GM19023 (cell line): ENCODE data around the gene ARPIN.
"Not testable (repeated sequence)": the region's sequence is repeated elsewhere in the genome, so short reads cannot be mapped to it uniquely, and the experiment has no call there.

Source experiments
- ATAC-seq: cut with Tn5 transposase; IDR thresholded peaks from one replicate; pipeline ENCODE4 v1.9.1; 2021; ENCODE audit warnings: mild to moderate bottlenecking, moderate library complexity; ENCODE audit not compliant: unreplicated experiment

ARPIN gene

DNA sequence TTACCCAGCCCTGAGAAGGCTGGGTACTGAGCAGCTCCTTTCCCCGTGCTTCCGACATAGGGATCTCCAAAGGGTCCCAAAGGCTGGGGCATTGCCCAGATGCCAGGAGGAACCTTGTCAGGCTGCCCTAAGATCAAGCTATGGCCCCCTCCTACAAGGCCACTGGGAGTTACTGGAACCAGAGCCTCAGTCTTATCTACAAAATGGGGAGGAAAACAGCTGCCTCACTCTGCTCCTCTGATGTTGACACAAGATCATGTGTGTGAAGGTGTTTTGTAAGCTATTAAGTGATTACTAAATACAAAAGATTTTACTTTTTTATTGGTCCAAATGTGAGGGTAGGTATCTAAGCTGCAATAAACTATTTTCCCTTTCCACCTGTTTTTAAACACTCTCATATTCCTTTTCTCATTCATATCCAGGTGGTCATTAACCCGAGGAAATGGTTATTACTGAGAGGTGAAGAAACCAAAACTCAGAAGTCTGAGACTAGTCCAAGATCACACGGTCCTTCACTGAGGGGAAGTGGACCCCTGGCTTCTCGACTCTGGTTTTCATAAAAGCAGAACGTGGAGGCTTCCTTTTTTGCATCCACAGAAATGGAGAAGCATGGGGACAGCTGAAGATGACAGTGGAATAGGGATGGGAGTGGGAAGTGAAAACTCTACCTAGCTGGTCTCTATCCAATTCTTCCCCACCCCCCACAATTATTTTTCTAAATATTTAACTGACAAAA, 1.7 kb downstream of the ARPIN start:
- no peak for ATAC-seq

DNA sequence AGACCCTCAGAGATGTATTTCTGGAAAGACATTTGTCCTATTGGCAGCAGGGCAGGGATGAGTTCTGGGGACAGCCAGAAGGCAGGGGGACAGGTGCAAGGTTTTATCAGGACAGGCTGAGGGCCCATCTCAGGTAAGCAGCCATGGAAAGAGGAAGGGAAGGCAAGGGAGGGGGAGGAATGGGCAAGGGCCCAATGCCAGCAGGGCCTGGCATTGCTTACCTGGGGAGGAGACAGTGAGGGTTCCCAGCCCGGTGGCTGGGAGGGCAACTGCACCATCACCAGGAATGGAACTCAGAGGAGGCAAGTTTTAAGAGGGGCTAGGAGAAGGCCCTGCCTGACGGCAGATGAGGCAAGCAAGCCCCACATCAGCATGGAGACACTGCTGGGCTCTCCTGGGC, 3.1 kb downstream of the ARPIN start:
- ATAC-seq, result no peak

DNA sequence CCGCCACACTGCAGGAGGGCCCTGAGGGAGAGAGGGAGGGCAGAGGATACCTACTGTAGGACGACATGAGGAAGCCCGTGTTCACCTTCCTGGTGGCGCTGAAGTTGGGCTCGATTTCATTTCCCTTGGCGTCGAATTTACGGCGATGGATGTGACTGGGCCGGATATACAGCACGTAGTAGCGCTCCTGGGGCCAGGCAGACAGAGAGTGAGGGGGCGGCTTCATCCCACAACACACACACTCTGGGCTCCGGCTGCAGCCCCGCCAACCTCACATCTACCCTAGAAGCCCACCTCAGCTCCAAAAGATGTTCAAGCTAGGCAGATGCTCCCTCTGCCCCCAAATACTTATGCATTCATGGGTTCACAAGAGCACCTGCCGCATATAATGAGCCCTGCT, 4.5 kb downstream of the ARPIN start:
- ATAC-seq, result no peak

DNA sequence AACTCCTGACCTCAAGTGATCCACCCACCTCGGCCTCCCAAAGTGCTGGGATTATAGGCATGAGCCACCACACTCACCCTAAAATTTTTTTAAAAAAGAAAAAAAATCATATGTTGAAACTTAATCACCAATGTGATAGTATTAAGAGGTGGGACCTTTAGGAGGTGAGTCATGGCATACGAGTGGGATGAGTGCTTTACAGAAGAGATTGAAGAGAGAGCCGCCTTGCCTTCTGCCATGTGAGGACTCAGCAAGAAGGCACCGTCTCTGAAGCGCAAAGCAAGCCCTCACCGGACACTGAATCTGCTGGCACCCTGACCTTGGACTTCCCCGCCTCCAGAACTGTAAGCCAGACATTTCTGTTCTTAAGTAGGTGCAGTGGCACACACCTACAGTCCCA, 5.5 kb downstream of the ARPIN start:
- no peak for ATAC-seq

DNA sequence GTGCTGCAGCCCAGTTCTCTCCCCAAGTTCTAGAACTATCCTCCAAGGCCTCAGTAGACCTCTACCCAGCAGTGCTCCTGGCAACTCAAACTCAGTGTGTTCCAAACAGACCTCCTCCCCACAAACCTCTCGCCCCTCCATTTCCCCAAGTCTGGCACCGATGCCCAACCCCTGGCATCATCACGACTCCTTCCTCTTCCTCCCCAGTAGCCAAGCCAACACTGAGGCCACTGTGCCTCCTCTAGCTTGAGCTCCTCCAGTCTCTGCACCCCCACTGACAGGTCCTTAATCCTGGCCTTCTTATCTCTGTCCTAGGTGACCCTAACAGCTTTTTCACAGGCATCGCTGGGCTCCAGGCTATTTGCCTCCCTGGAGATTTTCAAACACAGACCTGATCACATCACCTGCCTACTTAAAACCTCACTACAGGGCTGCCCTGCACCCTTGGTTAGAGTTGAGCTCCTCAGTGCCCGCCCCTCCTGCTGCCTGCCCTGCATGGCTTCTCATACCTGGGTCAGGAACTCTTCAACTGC, 6.8 kb downstream of the ARPIN start:
- no peak for ATAC-seq

DNA sequence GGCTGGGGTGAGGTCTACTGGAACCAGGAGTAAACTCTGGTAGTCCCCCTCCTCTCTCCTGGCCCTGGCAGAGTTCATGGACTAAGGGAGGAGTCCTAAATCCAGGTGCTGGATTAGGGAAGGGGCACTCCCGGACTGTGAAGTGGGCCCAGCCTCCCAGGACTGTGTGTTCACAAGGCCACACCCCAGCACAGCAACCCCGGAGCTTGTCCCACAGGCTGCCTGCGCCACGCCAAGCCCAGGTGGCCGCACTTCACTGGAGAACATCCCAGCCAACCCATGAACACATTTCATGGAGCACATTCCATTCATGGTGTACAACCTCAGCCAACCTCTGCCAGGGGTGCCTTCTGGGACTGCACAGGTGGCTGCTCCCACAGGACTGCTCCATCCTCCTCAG, 8.2 kb downstream of the ARPIN start:
- no peak for ATAC-seq

DNA sequence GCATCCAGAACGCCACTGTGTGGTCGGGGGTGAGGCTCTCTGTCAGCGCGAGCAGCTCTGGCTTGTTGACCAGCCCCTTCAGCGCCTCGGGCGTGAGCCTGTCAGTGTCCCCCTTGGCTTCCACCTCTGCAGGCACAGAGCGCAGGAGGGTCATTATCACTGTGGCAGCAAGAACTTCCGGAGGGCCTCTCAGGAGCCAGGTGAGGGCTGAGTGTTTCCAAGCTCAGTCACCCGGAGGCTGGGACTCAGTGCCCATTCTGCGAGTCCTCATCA, 9.0 kb downstream of the ARPIN start:
- ATAC-seq, result no peak

DNA sequence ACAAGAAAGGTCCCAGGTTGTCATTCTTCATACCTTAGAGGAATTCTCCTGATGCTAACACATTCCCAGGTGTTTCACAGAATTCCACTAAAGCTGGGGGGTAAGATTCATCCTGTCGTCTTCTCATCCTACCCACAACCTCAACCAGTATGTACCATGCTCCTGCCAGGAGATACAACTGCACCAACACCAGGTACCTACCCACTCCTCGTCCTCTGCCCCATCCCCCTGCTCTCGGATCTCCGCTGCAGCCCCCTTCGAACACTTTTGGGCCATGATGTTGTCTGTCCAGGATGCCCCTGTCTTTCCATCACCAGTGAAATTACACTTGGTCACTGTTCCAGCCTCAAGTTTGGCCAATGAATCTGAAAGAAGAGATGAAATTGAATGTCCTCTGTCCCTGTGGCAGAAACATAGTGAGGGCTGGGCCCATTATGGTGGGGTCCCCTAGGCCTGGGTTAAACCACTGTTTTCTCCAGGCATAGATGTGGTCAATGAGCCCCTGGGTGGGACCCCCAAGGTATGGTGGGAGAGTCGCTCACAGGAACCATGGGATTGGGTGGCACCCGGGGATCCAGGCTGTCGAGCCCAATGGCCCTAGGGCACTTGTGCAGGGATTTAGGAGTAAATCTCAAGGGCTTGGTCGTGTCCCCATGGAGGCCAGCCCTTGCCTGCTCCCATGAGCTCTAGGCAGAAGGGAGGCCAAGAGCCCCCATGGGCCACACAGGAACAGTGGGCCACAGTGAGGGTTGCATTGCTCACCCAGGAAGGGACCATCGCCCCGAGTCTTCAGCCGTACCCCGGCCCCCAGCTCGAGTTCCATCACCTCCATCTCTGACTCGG, 9.5 kb downstream of the ARPIN start:
- no peak for ATAC-seq

DNA sequence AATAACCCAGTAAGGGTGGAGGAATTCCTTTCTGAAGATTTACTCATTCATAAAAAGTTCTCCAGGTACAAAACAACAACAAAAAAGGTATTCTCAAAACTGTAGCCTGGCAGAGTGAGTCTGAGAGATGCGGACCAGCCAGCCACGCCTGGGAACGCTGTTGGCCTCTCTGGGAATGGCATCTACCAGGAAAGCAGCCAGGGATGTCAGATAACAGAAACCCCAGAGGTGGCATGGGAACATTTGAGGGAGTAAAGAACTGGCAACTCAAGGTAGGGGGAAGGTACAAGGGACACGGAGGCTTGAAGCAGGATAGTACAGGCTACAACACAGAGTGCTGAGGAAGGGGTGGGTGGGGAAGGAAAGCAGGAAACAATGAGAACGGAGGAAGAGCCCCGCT, 11.9 kb downstream of the ARPIN start:
- no peak for ATAC-seq

DNA sequence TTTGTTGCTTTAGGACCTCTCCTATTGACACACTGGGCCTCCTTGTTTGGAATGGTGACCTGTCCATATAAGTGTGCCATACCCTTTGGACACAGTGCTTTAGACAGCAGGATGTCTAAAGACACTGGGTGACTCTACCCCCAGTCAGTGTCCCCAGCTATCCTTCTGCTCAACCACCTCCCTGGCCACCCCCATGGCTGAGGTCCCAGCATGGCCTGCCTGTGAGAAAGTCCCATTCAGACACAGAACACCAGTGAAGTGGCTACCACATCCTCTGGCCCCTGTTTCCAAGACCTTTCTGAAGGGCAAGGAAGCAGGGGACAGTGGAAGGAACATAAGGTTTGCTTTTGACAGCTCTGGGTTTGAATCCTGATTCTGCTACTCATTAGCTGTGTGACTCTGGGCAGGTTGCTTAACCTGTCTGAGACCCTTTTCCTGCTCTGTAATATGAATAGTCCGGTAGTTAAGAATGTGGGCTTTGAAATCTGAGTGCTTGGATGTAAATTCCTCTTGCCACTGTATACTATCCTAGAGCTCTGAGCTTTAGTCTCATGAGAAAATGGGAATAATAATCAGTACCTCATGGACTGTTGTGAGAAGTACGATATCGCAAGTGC, 12.7 kb downstream of the ARPIN start:
- no peak for ATAC-seq

DNA sequence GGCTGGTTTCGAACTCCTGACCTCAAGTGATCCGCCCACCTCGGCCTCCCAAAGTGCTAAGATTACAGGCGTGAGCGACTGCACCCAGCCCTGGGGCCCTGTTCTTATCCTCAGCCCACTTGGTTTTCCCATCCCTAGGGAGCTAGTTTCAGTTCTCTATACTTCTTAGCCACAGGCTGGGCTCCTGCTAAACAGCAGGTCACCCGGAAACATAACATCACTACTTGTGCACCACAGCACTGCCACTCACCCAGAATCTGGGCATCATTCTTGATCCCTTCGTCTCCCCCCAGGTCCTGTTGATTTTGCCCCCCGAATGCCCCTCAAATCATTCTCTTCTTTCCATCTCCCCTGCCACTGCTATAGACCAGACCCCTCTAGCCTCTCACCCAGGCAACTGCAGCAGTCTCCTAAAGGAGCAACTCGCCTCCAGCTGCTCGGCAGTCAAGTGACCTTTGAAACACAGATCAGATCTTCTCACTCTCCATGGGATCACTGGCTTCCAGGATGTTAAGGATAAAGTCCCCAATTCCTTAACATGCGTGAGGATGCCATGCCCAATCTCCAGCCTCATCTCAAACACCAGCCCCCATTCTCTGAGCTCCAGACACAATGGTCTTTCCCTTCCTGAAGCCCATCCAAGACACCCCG, 13.3 kb downstream of the ARPIN start:
- no peak for ATAC-seq

DNA sequence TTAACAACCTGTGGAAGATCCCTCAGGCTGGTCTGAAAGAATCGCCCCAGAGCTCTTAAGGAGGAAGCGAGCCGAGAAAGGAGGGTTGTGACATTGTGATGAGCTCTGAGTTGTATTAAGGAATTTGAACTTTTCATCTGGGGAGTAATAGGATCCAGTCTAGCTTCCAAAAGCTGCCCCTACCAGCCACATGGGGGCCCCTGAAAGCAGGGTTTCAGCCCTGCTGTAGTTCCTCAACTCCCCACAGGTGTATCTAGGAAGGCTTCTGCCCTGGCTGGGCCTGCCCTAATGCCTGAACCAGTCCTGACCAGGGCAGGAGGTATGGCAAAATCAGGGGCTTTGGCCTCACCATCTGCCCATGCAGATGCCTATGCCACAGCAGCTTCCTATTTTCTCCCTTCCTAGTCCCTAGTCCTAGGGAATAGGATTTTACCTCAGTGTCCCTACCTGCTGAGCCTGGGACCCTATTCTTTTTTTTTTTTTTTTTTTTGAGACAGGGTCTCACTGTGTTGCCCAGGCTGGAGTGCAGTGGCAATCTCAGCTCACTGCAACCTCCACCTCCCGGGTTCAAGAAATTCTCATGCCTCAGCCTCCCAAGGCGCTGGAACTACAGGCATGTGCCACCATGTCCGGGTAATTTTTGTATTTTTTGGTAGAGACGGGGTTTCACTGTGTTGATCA, 14.0 kb downstream of the ARPIN start:
- ATAC-seq, result no peak

DNA sequence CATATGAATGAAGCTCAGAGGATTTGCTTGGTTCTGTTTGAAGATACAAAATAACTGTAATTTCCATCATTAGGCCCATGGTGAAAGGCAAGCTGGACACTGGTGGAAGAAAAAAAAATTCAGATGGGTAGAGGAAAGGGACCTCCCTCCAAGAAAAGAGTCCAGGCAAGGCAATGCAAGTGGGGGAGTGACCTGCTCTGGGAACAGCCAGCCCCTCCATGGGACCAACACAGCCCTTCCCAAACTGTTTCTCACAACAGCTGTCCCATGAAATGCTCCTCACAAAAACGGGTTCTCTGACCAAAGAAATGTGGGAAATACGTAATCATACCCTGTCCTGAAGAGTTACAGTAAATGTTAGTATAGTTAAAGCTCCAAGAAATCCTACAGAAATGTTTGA, 14.6 kb downstream of the ARPIN start:
- ATAC-seq, result no peak

DNA sequence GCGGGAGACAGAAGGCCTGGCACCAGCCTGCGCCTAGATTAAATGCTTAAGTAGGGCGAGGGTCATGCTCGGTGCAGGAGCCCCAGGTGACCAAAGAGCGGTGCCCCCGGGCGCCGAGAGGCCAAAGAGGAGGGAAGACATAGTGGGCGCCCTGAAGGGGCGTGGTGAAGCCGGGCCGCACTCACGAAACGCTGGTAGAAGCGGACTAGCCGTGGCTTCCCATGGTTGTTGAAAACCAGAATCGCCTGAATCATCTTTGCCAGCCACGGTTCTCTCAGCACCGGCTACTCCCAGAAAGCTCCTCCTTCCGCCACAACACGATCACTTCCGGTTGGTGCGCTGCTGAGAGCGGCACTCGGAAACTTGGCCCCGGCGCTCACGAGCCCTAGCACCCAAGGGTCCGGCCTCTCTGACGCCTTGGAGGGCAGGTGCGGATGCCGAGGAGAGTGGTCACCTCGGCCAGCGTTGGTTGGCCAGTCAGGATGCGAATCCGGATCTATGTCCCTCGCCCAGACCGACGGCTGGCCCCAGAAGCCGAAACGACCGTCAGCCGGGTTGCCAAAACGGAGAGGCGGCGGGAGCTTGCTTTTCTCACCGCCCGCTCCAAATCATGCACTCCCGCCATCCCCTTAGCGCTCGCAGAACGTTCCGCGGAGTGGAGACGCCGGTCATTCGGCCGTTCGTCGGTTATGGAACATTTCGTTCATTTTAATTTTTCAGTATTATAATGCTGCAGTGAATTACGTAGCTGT, 18.9 kb downstream of the ARPIN start, which contains the start of gene AP3S2:
Gene AP3S2, minus strand, starts transcription at position 299 of the 752 bp plus-strand sequence. Its CDS starts 45 bp downstream, at position 254.
- peak; percentile 94 for ATAC-seq

DNA sequence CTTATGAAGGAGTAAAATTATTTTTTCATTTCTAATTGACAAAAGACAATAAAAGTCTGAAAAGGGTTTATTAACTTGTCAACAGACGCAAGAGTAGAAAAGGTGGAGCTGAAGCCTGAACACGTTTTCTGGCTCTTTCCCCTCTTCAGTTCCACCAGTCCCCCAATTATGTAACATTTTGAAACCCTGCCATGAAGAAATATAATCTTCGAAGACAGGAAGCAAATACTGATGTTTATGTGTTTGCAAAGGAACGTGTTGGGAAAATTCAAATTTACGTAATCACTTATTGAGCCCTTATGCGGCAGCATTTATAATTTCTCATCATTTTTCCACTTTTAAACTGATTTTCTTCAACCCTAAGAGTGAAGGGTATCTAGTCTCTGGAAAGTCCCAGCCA, 19.7 kb downstream of the ARPIN start:
- ATAC-seq, result no peak

DNA sequence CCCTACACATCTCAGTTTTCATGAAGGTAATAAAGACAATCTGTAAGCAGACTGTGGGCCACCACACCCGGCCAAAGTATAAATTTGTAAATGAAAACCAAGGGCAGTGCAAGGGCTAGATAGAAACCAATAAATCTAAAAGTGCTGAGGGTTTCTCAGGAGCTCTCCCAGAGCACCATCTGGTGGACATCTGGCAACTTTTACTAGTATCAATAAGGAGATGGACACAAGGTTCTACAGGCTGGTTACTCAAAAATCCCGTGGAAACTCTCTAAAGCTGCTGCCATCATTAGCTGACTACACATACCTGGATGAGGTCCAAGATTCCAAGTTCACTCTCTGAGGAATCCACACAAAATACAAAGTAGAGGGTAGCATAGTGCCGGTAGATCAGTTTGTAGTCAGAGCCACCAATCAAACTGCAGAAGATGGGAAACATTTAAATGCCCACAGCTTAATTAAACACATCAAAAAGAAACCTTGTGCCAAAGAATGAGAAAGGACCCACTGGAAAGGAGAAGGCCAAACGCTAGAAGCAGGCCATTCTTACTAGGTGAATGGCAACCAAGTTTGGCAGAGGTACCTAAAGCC, 24.4 kb downstream of the ARPIN start:
- ATAC-seq, result no peak

DNA sequence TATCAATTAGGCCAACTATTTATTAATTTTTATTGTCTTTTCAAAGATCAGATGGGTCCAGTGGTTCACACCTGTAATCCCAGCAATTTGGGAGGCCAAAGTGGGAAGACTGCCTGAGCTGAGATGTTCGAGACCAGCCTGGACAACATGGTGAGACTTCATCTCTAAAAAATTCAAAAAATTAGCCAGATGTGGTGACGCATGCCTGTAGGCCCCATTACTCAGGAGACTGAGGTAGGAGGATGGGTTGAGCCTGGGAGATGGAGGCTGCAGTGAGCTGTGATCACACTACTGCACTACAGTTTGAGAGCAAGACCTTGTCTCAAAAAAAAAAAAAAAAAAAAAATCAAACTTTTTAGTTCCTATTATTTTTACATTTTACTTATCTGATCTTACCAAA, 27.1 kb downstream of the ARPIN start:
- no peak for ATAC-seq

DNA sequence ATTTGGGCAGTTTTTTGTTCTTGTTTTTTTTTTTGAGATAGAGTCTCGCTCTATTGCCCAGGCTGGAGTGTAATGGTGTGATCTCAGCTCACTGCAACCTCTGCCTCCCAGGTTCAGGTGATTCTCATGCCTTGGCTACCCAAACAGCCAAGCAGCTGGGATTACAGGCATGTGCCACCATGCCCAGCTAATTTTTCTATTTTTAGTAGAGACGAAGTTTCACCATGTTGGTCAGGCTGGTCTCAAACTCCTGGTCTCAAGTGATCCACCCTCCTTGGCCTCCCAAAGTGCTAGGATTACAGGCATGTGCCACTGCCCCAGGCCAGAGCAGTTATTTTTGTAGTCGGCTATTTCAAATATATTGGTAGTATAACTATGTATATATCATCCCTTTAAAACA, 27.6 kb downstream of the ARPIN start:
- ATAC-seq, result not testable (repeated sequence)

DNA sequence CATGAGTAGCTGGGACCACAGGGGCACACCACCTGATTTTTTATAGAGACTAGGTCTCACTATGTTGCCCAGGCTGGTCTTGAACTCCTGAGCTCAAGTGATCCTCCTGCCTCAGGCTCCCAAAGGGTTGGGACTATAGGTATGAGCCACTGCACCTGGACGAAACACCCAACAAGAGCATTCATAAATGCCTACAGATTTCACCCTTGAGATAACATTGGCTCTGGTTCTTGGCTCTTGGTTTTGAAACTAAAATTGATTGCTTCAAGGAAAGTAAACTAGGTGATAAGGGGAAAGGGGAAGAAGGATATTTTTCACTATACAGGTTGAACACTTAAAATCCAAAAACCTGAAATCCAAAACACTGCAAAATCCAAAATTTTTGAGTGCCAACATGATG, 29.2 kb downstream of the ARPIN start:
- ATAC-seq, result no peak

DNA sequence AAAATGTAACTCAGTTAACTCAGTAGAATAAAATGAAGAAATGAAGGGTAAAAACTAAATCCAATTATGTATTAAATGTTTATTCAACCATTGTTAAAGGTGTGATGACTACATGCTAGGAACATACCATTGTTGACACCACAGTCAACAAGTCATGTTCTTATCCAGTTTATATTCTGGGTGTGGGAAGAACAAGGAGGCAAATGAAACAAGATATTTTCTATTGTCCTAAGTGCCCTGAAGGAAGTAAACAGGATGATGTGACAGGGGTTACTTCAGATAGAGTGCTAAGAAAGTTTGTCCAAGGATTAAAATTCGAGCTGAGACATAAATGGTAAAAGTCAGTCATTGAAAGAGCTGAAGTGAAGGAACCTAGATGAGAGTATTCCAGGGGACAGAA, 32.0 kb downstream of the ARPIN start:
- no peak for ATAC-seq
